ENCODE data around the gene PRKN.

Gene PRKN

GRCh38 chr6:161694995-161695394 is 1032.6 kb downstream of the PRKN start:
- TF ChIP-seq CTBP1 (IDR thresholded peaks at IDR 0.05; ENCODE audit: borderline replicate concordance) (no peak), ARNT (IDR thresholded peaks at IDR 0.05) (no peak), FOXM1 (IDR thresholded peaks at IDR 0.05; ENCODE audit: borderline replicate concordance) (no peak), ELF4 (IDR thresholded peaks at IDR 0.05) (no peak), FOXA1 (IDR thresholded peaks at IDR 0.05) (no peak), HDGF (IDR thresholded peaks at IDR 0.05; ENCODE audit: borderline replicate concordance) (no peak)
- CTCF ChIA-PET = interaction anchor here (0.6 to 1.9 kb wide), 5 partner anchors 15 to 1538 kb away, joined by 3 to 12 read pairs (median 3); no protein-coding TSS in a partner anchor
- POLR2A ChIA-PET = interaction anchor here (0.6 kb wide), 1 partner anchor 138 kb away, joined by 4 read pairs; no protein-coding TSS in a partner anchor
- peak; percentile 41 for DNase-seq (ENCODE audit: extremely low spot score)

DNA sequence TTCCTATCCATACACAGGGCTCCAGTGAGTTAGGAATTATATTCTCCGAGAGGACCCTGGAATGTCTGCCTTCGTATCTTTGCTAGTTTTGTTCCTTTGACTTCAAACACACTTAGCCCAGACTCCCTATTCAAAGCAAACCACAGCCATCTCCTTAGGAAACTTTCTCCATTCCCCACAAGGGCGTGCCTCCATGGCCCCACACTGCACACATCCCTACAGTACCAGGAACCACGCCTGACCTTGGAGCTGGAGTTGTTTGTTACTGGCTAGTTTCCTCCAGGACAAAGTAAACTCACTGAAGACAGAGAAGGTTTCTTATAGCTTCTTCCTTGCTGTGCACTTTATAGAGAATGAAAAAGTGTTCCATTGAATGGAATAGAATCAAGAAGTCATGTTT is 1040.9 kb downstream of the PRKN start:
- DNase-seq (ENCODE audit: extremely low spot score) = no peak
- TF ChIP-seq NFRKB (IDR thresholded peaks at IDR 0.05) (no peak), CTBP1 (IDR thresholded peaks at IDR 0.05; ENCODE audit: borderline replicate concordance) (no peak), L3MBTL2 (conservative IDR thresholded peaks at IDR 0.05) (no peak), ZNF384 (IDR thresholded peaks at IDR 0.05) (no peak), BHLHE40 (IDR thresholded peaks at IDR 0.05; ENCODE audit: borderline replicate concordance) (no peak), ARNT (IDR thresholded peaks at IDR 0.05) (no peak), FOXA1 (IDR thresholded peaks at IDR 0.05) (no peak), SUZ12 (IDR thresholded peaks at IDR 0.05) (no peak), TARDBP (IDR thresholded peaks at IDR 0.05) (no peak), LEF1 (IDR thresholded peaks at IDR 0.05; ENCODE audit: borderline replicate concordance) (no peak), HDGF (IDR thresholded peaks at IDR 0.05; ENCODE audit: borderline replicate concordance) (no peak), ELF4 (IDR thresholded peaks at IDR 0.05) (no peak), SP1 (IDR thresholded peaks at IDR 0.05) (no peak), FOXM1 (IDR thresholded peaks at IDR 0.05; ENCODE audit: borderline replicate concordance) (no peak)
- TF ChIP-seq, protein P1, sequence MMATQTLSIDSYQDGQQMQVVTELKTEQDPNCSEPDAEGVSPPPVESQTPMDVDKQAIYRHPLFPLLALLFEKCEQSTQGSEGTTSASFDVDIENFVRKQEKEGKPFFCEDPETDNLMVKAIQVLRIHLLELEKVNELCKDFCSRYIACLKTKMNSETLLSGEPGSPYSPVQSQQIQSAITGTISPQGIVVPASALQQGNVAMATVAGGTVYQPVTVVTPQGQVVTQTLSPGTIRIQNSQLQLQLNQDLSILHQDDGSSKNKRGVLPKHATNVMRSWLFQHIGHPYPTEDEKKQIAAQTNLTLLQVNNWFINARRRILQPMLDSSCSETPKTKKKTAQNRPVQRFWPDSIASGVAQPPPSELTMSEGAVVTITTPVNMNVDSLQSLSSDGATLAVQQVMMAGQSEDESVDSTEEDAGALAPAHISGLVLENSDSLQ (IDR thresholded peaks at IDR 0.05) = no peak
- ChIA-PET POLR2A (no interaction called here), CTCF (no interaction called here)

- ChIA-PET CTCF (no interaction called here), POLR2A (no interaction called here)
- TF ChIP-seq, protein P1 (IDR thresholded peaks at IDR 0.05) = no peak
Observed at GRCh38 chr6:161684731-161685475, 1042.7 kb downstream of the PRKN start.

GRCh38 chr6:161683400-161683799 is 1044.2 kb downstream of the PRKN start:
- POLR2A ChIA-PET = no interaction called here
- TF ChIP-seq ZNF384 (IDR thresholded peaks at IDR 0.05) (no peak), L3MBTL2 (conservative IDR thresholded peaks at IDR 0.05) (no peak), SUZ12 (IDR thresholded peaks at IDR 0.05) (no peak), CTBP1 (IDR thresholded peaks at IDR 0.05; ENCODE audit: borderline replicate concordance) (no peak), FOXA1 (IDR thresholded peaks at IDR 0.05) (no peak), ELF4 (IDR thresholded peaks at IDR 0.05) (no peak), LEF1 (IDR thresholded peaks at IDR 0.05; ENCODE audit: borderline replicate concordance) (no peak), BHLHE40 (IDR thresholded peaks at IDR 0.05; ENCODE audit: borderline replicate concordance) (no peak)
- TF ChIP-seq, protein P1 (IDR thresholded peaks at IDR 0.05) = no peak
- CTCF ChIA-PET = no interaction called here
- no peak for DNase-seq (ENCODE audit: extremely low spot score)

More at GRCh38 chr6:161684731-161685475, 1042.7 kb downstream of the PRKN start:
- no peak for DNase-seq (ENCODE audit: extremely low spot score)

DNA sequence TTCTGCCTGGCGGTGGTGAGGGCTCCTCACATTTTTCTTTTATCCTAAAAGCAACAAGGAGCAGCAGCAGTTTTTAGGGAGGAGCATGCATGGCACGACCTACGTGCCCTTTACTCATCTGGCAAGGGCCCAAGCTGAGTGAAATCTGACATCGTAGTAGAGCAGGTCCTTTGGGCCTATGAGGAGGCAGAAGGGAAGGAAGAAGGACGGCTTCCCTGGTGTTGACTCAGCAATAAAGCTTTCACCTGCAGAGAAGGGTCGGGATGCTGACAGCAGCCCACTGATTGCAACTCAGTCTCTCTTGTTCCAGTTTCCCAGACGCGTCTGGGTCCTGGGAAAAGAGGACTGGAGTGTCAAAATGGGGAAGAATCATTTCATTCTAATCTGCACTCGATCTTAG is 1044.6 kb downstream of the PRKN start:
- POLR2A ChIA-PET = no interaction called here
- DNase-seq (ENCODE audit: extremely low spot score) = no peak
- CTCF ChIA-PET = no interaction called here
- TF ChIP-seq FOXA1 (IDR thresholded peaks at IDR 0.05) (no peak), FOXM1 (IDR thresholded peaks at IDR 0.05; ENCODE audit: borderline replicate concordance) (no peak), FOXK2 (IDR thresholded peaks at IDR 0.05) (no peak), SP1 (IDR thresholded peaks at IDR 0.05) (no peak), ZNF384 (IDR thresholded peaks at IDR 0.05) (no peak)

DNA sequence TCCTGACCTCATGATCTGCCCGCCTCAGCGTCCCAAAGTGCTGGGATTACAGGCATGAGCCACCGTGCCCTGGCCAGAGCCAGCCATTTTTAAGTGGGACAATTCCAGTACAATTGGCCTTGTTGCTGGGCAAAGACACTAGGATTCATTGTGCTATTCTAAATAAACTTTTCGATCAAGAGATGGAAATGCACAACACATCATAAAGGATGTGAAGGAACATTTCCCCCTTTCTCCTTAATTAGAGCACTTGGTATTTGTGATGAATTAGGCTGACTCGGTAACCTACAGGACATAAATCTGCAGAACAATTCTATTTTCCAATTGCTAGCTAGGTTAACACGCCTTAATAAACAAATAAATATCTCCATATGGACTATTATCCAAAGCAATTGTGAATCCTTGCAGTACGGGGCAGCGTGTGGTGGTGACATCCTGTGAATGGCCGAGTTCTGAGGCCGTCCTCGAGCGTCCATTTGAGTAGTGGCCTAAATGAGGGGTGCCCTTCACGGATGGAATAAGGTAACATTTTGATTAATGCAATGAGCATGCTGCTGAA is 1047.5 kb downstream of the PRKN start:
- ChIA-PET CTCF (no interaction called here), POLR2A (no interaction called here)
- no peak for DNase-seq (ENCODE audit: extremely low spot score)
- TF ChIP-seq L3MBTL2 (conservative IDR thresholded peaks at IDR 0.05) (no peak), BHLHE40 (IDR thresholded peaks at IDR 0.05; ENCODE audit: borderline replicate concordance) (no peak)

GRCh38 chr6:161677188-161677587 is 1050.4 kb downstream of the PRKN start:
- DNase-seq (ENCODE audit: extremely low spot score) = no peak
- POLR2A ChIA-PET = no interaction called here

More at GRCh38 chr6:161677188-161677587, 1050.4 kb downstream of the PRKN start:
- CTCF ChIA-PET = no interaction called here
- TF ChIP-seq TARDBP (IDR thresholded peaks at IDR 0.05) (no peak), FOXK2 (IDR thresholded peaks at IDR 0.05) (no peak), L3MBTL2 (conservative IDR thresholded peaks at IDR 0.05) (no peak), FOXA1 (IDR thresholded peaks at IDR 0.05) (no peak), NFRKB (IDR thresholded peaks at IDR 0.05) (no peak), ZNF384 (IDR thresholded peaks at IDR 0.05) (no peak), LEF1 (IDR thresholded peaks at IDR 0.05; ENCODE audit: borderline replicate concordance) (no peak), SP1 (IDR thresholded peaks at IDR 0.05) (no peak), BHLHE40 (IDR thresholded peaks at IDR 0.05; ENCODE audit: borderline replicate concordance) (no peak), CTBP1 (IDR thresholded peaks at IDR 0.05; ENCODE audit: borderline replicate concordance) (no peak), FOXM1 (IDR thresholded peaks at IDR 0.05; ENCODE audit: borderline replicate concordance) (no peak)
- TF ChIP-seq, protein P1 (IDR thresholded peaks at IDR 0.05) = no peak

All from HEK293T (cell line).